HG02870 (cell line): ENCODE measurements around the gene TSPAN5.
"Not testable (repeated sequence)": the region's sequence is repeated elsewhere in the genome, so short reads cannot be mapped to it uniquely, and the experiment has no call there.

Experiments
- ATAC-seq: cut with Tn5 transposase; IDR thresholded peaks from one replicate; pipeline ENCODE4 v1.9.1; 2021; ENCODE audit warnings: mild to moderate bottlenecking, moderate library complexity; ENCODE audit not compliant: unreplicated experiment

The TSPAN5 gene

GRCh38 chr4:98558471-98559169 is 99.8 kb downstream of the TSPAN5 start:
- no peak for ATAC-seq

- no peak for ATAC-seq
These were observed 101.1 kb downstream of the TSPAN5 start for GRCh38 chr4:98557194-98557892.

DNA sequence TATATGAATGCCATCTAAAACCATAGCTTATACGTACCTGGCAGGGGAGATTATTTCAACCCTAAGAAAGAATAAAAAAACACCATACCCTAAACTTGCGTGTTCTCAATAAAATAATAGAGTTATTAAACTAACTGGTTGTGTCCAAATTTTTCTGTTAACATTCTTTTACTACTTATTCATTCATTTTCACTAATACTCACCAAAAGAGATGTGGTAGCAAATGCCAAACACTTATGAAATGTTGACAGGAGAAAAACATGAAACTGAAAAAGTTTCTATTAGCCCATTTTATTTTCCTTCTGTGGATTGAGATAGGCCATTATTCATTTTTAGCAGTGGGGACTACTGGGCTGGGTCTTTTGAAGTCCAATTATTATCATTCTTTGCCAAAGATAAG is 102.0 kb downstream of the TSPAN5 start:
- ATAC-seq: no peak

- no peak for ATAC-seq
These were observed 102.5 kb downstream of the TSPAN5 start for GRCh38 chr4:98555798-98556445.

GRCh38 chr4:98546910-98547594 is 111.4 kb downstream of the TSPAN5 start:
- ATAC-seq: no peak

GRCh38 chr4:98544818-98545414 is 113.5 kb downstream of the TSPAN5 start:
- no peak for ATAC-seq

DNA sequence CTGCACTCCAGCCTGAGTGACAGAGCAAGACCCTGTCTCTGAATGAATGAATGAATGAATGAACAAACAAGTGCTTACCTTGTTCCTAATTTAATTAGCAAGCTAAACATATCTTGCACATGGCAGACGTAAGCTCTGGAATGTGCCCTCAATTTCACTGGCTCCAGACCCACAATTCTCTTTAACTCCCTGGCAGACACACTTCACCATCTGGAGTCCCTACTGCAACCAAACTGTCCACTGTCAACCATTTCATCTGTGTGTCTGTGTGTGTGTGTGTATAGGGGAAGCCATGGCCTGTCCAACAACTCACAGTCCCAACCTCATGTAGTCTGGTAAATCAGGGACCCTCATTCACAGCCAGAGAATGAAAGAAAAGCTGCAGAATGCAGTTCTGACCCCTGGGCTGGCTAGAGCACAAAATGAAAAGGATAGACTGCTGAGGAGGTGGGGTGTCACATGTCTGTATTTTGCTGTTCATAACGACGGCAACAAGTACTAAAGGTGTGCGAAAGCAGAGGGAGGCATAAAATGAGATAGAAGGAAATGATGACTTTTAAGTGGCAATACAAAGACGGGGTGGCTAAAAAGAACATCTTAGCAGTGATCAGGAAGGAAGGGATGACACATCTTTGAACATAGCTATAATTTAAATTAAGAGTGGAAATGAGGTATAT is 114.1 kb downstream of the TSPAN5 start:
- no peak for ATAC-seq

DNA sequence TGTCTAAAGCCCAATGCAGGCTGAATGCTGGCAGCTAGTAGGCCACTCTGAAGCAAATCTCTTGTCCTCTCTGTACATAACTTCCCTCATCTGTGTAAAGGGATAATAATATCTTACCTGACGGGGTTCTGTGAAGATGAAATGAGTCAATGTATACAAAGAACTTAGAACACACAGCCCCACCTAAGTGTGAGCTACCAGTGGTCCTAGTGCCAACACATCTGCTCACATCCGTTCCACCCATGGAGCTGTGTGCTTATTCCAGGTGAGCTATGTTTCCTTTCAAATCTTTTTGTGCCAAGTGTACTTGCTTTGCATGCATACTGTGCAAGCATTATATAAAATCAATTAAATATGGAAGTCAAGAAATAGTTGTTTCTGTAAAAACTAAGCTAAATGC is 116.4 kb downstream of the TSPAN5 start:
- ATAC-seq: no peak

GRCh38 chr4:98540803-98541202 is 117.6 kb downstream of the TSPAN5 start:
- no peak for ATAC-seq

GRCh38 chr4:98539741-98540140 is 118.7 kb downstream of the TSPAN5 start:
- ATAC-seq: no peak

- ATAC-seq: no peak
These were observed 119.1 kb downstream of the TSPAN5 start for GRCh38 chr4:98539299-98539698.

DNA sequence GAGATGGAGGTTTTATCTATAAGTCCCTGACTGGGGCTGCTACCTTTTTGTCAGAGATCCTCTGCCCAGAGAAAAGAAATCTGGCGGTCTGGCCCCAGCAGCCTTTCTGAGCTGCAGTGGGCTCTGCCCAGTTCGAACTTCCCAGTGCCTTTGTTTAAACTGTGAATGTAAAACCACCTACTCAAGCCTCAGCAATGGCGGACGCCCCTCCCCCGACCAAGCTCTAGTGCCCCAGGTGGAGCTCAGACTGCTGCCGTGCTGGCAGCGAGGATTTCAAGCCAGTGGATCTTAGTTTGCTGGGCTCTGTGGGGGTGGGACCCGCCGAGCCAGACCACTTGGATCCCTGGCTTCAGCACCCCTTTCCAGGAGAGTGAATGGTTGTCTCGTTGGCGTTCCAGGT is 121.8 kb downstream of the TSPAN5 start:
- no peak for ATAC-seq

DNA sequence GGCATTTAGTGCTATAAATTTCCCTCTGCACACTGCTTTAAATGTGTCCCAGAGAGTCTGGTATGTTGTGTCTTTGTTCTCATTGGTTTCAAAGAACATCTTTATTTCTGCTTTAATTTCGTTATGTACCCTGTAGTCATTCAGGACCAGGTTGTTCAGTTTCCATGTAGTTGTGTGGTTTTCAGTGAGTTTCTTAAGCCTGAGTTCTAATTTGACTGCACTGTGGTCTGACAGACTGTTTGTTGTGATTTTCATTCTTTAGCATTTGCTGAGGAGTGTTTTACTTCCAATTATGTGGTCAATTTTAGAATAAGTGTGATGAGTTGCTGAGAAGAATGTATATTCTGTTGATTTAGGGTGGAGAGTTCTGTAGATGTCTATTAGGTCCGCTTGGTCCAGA is 124.3 kb downstream of the TSPAN5 start:
- not testable (repeated sequence) for ATAC-seq

GRCh38 chr4:98530572-98530971 is 127.8 kb downstream of the TSPAN5 start:
- no peak for ATAC-seq

- no peak for ATAC-seq
These were observed 128.3 kb downstream of the TSPAN5 start for GRCh38 chr4:98529970-98530569.

- ATAC-seq: no peak
These were observed 129.5 kb downstream of the TSPAN5 start for GRCh38 chr4:98528882-98529281.

GRCh38 chr4:98527534-98528269 is 130.7 kb downstream of the TSPAN5 start:
- ATAC-seq: no peak

GRCh38 chr4:98524230-98524629 is 134.2 kb downstream of the TSPAN5 start:
- no peak for ATAC-seq

- ATAC-seq: no peak
These were observed 135.6 kb downstream of the TSPAN5 start for GRCh38 chr4:98522636-98523395.
